PC-3 (cell line): ENCODE data around the gene CFD. TPM values are rescaled to one million over a fixed set of nuclear protein-coding genes. Genes with fewer than 3 reads are reported as not detected.
"Not testable (repeated sequence)": the region's sequence is repeated elsewhere in the genome, so short reads cannot be mapped to it uniquely, and the experiment has no call there.

Experiments used
- ATAC-seq: fragments of 200-7000 bp; cut with Tn5 transposase; 2 replicates; pipeline ENCODE4 v1.9.1; 2020; ENCODE audit warnings: mild to moderate bottlenecking, moderate library complexity
- BruUV-seq: library from RNA; stranded (reverse); fragments of 400-500 nt; replicated peaks from 2 replicates; lab custom pipeline; 2021; lab: Mats Ljungman, UMichigan
- CTCF ChIA-PET: fragments of 300-600 bp; sonication (Branson Sonifier 250); formaldehyde crosslinking; loops from one replicate; lab custom pipeline; 2022; ENCODE audit warnings: antibody characterized with exemption; lab: Charles Lee
- POLR2A ChIA-PET: fragments of 300-600 bp; sonication (Branson Sonifier 250); formaldehyde crosslinking; loops from one replicate; lab custom pipeline; 2022; ENCODE audit warnings: antibody characterized with exemption; ENCODE audit not compliant: unreplicated experiment; lab: Charles Lee
- DNase-seq: peaks from one replicate; pipeline ENCODE4 v3.0.0-alpha.2; 2015
- H2AFZ ChIP-seq: fragments of 300-600 bp; sonication (generic); 2 replicates; pipeline ENCODE4 v1.6.0; 2016; ENCODE audit warnings: antibody characterized with exemption, low read length
- H3F3A ChIP-seq: fragments of 300-600 bp; sonication (generic); one replicate; pipeline ENCODE4 v1.6.0; 2017; ENCODE audit warnings: antibody characterized with exemption, low read length, control low read depth, mild to moderate bottlenecking; ENCODE audit not compliant: unreplicated experiment
- H3K27ac ChIP-seq: fragments of 300-600 bp; sonication (generic); 2 replicates; pipeline ENCODE4 v1.5.1; 2016; ENCODE audit warnings: mild to moderate bottlenecking, low read length
- H3K27me3 ChIP-seq: fragments of 300-600 bp; sonication (generic); 2 replicates; pipeline ENCODE4 v1.6.1; 2016; ENCODE audit warnings: low read length, mixed read lengths
- H3K36me3 ChIP-seq: fragments of 300-600 bp; sonication (generic); 2 replicates; pipeline ENCODE4 v1.6.1; 2016; ENCODE audit warnings: low read depth, mixed run types, low read length, mixed read lengths
- H3K4me1 ChIP-seq: fragments of 300-600 bp; sonication (generic); 2 replicates; pipeline ENCODE4 v1.5.1; 2016; ENCODE audit warnings: low read length; ENCODE audit not compliant: insufficient read depth
- H3K4me2 ChIP-seq: fragments of 300-600 bp; sonication (generic); 2 replicates; pipeline ENCODE4 v1.6.0; 2016; ENCODE audit warnings: low read length
- H3K4me3 ChIP-seq: fragments of 300-600 bp; sonication (generic); 2 replicates; pipeline ENCODE4 v1.5.1; 2016; ENCODE audit warnings: mild to moderate bottlenecking, low read length, mixed read lengths
- H3K79me2 ChIP-seq: fragments of 300-600 bp; sonication (generic); 2 replicates; pipeline ENCODE4 v1.6.1; 2017; ENCODE audit warnings: low read length, mixed read lengths
- H3K9ac ChIP-seq: fragments of 300-600 bp; sonication (generic); 2 replicates; pipeline ENCODE4 v1.6.0; 2016; ENCODE audit warnings: mild to moderate bottlenecking, low read length
- H3K9me2 ChIP-seq: fragments of 300-600 bp; sonication (generic); replicated peaks from 2 replicates; pipeline ENCODE4 v1.6.1; 2016; ENCODE audit warnings: mixed run types, low read length, mixed read lengths
- H3K9me3 ChIP-seq: fragments of 300-600 bp; sonication (generic); 2 replicates; pipeline ENCODE4 v1.6.1; 2016; ENCODE audit warnings: low read length, mixed read lengths
- H4K20me1 ChIP-seq: fragments of 300-600 bp; sonication (generic); 2 replicates; pipeline ENCODE4 v1.6.1; 2016; ENCODE audit warnings: low read length, mixed read lengths
- EZH2 ChIP-seq: fragments of 300-600 bp; sonication (generic); IDR thresholded peaks from one replicate; pipeline ENCODE4 v1.6.1; 2017; ENCODE audit warnings: antibody characterized with exemption, mild to moderate bottlenecking, low read length; ENCODE audit not compliant: unreplicated experiment
- EZH2phosphoT487 ChIP-seq: fragments of 300-600 bp; sonication (generic); IDR thresholded peaks from 2 replicates; pipeline ENCODE4 v1.6.1; 2018; ENCODE audit warnings: mild to moderate bottlenecking, antibody characterized with exemption, low read length, borderline replicate concordance
- intact Hi-C: fragments of 100-400 bp; cut with micrococcal nuclease; formaldehyde crosslinking; loops from 2 replicates; pipeline ENCODE4 v1.9.0; 2023
- total RNA-seq: library from RNA; depleted of rRNA; stranded (reverse); fragments of >200 nt; gene quantifications from 2 replicates; pipeline ENCODE4 v1.2.3, GENCODE V29; 2014
- TF ChIP-seq, protein P1 (sequence below): fragments of 300-600 bp; sonication (generic); conservative IDR thresholded peaks from 2 replicates; pipeline ENCODE4 v1.5.1; 2017; ENCODE audit warnings: antibody characterized with exemption, low read depth, mild to moderate bottlenecking, low read length

Gene CFD
- total RNA-seq, 1 experiment from 2014 or later, result 22.4 TPM

- Histone ChIP-seq H3F3A (peaks cover 3% of the 10 kb centered on the region), H3K27ac (no peak overlapping the region), H3K9me3 (no peaks in the 10 kb centered on the region), H3K4me2 (no peak overlapping the region), H2AFZ (no peak overlapping the region), H3K9ac (no peak overlapping the region), H3K36me3 (no peaks in the 10 kb centered on the region; the same call in 1 of the 2 replicates), H3K4me3 (no peak overlapping the region), H4K20me1 (no peaks in the 10 kb centered on the region), H3K4me1 (no peaks in the 10 kb centered on the region), H3K27me3 (no peaks in the 10 kb centered on the region), H3K79me2 (peaks cover 15% of the 10 kb centered on the region), H3K9me2 (no peaks in the 10 kb centered on the region)
- TF ChIP-seq, protein P1, sequence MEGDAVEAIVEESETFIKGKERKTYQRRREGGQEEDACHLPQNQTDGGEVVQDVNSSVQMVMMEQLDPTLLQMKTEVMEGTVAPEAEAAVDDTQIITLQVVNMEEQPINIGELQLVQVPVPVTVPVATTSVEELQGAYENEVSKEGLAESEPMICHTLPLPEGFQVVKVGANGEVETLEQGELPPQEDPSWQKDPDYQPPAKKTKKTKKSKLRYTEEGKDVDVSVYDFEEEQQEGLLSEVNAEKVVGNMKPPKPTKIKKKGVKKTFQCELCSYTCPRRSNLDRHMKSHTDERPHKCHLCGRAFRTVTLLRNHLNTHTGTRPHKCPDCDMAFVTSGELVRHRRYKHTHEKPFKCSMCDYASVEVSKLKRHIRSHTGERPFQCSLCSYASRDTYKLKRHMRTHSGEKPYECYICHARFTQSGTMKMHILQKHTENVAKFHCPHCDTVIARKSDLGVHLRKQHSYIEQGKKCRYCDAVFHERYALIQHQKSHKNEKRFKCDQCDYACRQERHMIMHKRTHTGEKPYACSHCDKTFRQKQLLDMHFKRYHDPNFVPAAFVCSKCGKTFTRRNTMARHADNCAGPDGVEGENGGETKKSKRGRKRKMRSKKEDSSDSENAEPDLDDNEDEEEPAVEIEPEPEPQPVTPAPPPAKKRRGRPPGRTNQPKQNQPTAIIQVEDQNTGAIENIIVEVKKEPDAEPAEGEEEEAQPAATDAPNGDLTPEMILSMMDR, result no peak
- no peak for TF ChIP-seq EZH2phosphoT487
- TF ChIP-seq EZH2, result no peak
- DNase-seq (no peak), ATAC-seq (no peak)
- intact Hi-C loops, result no loop called here
- CTCF ChIA-PET, result no interaction called here
- POLR2A ChIA-PET, result no interaction called here
- no TSS peak for BruUV-seq
Measured at GRCh38 chr19:890831-891230, 31.4 kb downstream of the CFD start.

DNA sequence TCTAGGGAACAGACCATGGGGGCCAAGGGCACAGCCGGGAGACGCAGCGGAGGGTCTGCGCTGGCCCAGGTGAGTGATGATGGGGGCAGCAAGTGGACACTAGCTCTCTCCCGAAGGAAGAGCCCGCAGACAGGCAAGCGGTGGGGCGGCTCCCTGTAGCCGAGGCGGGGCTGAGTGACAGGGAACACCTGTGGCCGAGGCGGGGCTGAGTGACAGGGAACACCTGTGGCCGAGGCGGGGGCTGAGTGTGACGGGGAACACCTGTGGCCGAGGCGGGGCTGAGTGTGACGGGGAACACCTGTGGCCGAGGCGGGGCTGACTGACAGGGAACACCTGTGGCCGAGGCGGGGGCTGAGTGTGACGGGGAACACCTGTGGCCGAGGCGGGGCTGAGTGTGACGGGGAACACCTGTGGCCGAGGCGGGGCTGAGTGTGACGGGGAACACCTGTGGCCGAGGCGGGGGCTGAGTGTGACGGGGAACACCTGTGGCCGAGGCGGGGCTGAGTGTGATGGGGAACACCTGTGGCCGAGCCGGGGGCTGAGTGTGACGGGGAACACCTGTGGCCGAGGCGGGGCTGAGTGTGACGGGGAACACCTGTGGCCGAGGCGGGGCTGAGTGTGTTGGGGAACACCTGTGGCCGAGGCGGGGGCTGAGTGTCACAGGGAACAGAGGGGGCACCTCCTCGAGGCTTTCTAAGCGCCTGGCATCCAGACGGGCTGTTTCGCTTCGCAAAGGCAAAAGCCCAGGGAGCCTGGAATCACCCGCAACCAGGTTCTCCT, 32.1 kb downstream of the CFD start:
- intact Hi-C loops, DNase-seq, H3K9me2 ChIP-seq, ATAC-seq, CTCF ChIA-PET, H3K36me3 ChIP-seq, H3F3A ChIP-seq, POLR2A ChIA-PET, H3K27me3 ChIP-seq, H4K20me1 ChIP-seq, BruUV-seq, H3K9me3 ChIP-seq, H3K4me1 ChIP-seq, H2AFZ ChIP-seq, H3K27ac ChIP-seq: not testable (repeated sequence)
- peak overlapping the region; percentile 84 for H3K4me3 ChIP-seq
- peak overlapping the region; percentile 93; the same call in 1 of the 2 replicates for H3K9ac ChIP-seq
- peak overlapping the region; percentile 86 for H3K4me2 ChIP-seq
- H3K79me2 ChIP-seq, result peaks cover 15% of the 10 kb centered on the region

GRCh38 chr19:892243-892893, 32.9 kb downstream of the CFD start:
- TF ChIP-seq EZH2 (no peak), EZH2phosphoT487 (no peak)
- TF ChIP-seq, protein P1, result no peak
- intact Hi-C loops, result no loop called here

More at GRCh38 chr19:892243-892893, 32.9 kb downstream of the CFD start:
- CTCF ChIA-PET, result no interaction called here
- peaks cover 15% of the 10 kb centered on the region for H3K79me2 ChIP-seq
- H3K9me2 ChIP-seq, result no peaks in the 10 kb centered on the region
- DNase-seq (no peak), ATAC-seq (peak; percentile 6; the same call in 1 of the 2 replicates)
- H3K9ac ChIP-seq, result peak overlapping the region; percentile 93
- H4K20me1 ChIP-seq, result no peaks in the 10 kb centered on the region
- H3K4me3 ChIP-seq, result peak overlapping the region; percentile 84
- H3F3A ChIP-seq, result peaks cover 3% of the 10 kb centered on the region
- no peak overlapping the region for H3K27ac ChIP-seq
- no peaks in the 10 kb centered on the region for H3K4me1 ChIP-seq
- POLR2A ChIA-PET, result no interaction called here
- H2AFZ ChIP-seq, result no peak overlapping the region
- BruUV-seq, result no TSS peak
- no peaks in the 10 kb centered on the region for H3K9me3 ChIP-seq
- no peaks in the 10 kb centered on the region; the same call in 1 of the 2 replicates for H3K36me3 ChIP-seq
- H3K27me3 ChIP-seq, result no peaks in the 10 kb centered on the region
- peak overlapping the region; percentile 86 for H3K4me2 ChIP-seq
